NCI-H2029 (cell line): ENCODE results near the gene CEMIP.

Source experiments
- DNase-seq: peaks from one replicate; lab custom pipeline; 2025; lab: John Stamatoyannopoulos, UW

The CEMIP gene

DNA sequence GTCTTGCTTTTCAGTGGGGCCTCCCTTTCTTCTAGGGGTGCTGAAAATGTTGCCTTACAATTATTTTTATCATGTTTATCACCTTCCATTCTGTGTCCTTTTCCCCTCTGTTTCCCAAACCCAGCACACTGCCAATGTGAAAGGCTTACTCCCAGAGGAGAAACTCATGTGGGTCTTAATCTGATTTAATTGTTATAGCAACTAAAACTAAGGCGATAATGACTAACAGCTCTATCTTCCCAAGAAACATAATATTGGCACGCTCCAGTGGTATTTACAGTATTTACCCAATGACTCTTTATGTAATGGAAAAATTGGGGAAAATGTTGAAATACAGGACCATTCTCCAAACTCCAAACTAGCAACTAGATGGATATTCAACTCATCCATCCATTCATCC lies 152.0 kb downstream of the CEMIP start:
- no peak for DNase-seq

GRCh38 chr15:80931721-80932512 lies 152.7 kb downstream of the CEMIP start:
- DNase-seq: no peak

GRCh38 chr15:80932513-80932815 lies 153.3 kb downstream of the CEMIP start:
- DNase-seq: no peak

DNA sequence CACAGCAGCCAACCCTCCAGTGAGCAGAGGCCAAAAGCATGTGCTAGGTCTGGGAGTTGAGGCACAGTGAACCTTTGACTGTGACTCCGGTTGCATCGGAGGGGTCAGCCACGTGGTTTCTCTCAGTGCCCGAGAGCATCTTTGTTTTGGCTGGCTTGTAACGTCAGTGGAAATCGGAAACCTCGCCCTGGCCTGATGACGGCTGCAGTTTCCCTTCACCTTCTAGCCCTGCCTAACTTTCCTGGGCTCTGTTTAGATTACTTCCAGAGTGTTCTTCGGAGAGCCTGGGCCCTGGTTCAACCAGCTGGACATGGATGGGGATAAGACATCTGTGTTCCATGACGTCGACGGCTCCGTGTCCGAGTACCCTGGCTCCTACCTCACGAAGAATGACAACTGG lies 153.8 kb downstream of the CEMIP start:
- no peak for DNase-seq

DNA sequence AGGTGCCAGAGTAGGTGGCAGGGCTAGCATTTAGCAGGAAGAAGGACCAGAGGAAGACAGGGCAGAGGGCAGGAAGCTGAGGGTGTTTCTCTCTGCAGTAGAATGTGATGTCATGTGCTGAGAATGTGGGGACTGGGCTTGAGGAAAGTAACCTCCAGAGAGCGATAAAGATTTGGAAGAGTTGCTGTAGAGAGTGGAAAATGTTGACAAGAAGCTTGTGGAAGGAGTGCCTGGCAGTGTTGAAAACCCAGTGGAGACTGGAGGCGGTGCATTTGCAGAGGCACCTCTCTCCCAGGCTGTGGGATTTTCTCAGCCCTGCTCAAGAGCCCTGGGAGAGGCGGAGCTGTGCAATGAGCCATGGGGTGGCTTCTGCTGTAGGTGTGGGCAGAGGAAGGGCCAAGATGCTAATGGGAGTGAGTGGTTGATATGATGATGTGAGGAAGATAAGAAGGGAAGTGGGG lies 155.6 kb downstream of the CEMIP start:
- no peak for DNase-seq

DNA sequence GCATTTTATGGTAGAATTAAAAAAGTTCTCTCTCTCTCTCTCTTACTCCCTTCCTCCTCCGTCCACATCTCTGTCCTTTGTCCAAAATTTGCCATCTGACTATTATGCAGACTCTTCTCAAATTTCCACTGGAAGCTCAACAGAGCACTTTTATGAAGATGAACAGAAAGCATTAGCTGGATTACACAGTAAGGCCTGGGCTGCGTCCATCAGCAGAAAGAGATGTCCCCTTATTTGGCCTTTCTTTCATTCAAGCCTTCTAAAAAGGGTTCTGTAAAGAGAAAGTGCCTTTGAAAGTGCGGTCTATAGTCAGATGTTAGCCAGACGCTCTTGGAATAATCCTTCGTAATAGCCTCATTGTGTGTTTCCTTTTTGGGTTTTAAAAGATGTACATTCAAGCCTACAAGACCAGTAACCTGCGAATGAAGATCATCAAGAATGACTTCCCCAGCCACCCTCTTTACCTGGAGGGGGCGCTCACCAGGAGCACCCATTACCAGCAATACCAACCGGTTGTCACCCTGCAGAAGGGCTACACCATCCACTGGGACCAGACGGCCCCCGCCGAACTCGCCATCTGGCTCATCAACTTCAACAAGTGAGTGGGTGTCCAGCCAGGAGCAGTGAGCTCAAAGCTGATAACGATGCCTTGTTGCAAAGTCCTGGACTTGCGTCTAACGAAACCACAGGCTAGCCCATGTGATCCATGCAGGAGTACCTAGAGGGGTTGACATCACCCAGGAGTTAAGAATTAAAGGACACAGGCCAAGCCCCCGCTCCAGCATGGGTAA lies 157.3 kb downstream of the CEMIP start:
- DNase-seq: no peak

- no peak for DNase-seq
Observed at GRCh38 chr15:80937718-80938117, 158.5 kb downstream of the CEMIP start.

GRCh38 chr15:80939216-80939615 lies 160.0 kb downstream of the CEMIP start:
- no peak for DNase-seq

DNA sequence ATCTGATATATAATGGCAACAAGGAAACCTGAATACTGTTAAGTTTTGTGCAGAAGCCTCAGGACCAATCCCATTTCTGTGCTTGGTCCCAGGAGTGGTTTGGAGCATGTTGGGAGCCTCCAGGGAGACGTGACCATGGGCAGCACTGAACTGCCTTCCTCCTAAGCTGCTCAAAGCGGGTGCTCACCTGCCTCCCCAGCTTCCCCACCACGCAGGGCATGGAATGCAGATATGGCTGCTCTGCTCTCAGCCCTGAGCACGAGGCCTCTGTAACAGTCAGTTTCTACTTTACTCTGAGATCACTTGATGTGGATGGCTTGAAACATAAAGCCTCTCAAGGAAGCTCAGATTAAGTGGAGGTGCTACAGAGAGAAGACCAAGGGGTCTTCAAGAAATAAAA lies 161.2 kb downstream of the CEMIP start:
- DNase-seq: no peak

DNA sequence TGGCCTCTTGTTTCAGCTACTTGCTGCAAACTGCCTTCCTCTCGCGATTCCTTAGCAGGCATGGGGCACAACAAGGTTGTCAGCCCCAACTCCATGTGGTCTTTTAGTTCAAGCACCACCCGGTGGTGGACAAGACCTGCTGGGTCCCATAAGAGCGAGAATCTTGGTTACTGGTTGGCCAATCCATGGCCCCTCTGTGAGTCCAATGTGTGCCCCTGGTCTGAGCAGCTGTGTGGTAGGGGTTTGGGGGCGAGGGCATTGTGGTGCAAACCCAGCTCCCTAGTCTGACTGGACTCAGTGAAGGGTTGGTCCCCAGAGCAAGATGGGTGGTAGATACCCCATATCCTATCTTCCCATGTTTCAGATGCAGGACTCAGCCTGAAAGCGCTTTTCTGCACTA lies 161.7 kb downstream of the CEMIP start:
- no peak for DNase-seq

GRCh38 chr15:80942266-80942665 lies 163.1 kb downstream of the CEMIP start:
- DNase-seq: no peak

- DNase-seq: no peak
Observed at GRCh38 chr15:80942746-80943565, 163.8 kb downstream of the CEMIP start.

- no peak for DNase-seq
Observed at GRCh38 chr15:80944818-80945217, 165.6 kb downstream of the CEMIP start.

GRCh38 chr15:80945605-80946004 lies 166.4 kb downstream of the CEMIP start:
- DNase-seq: no peak

GRCh38 chr15:80946576-80946975 lies 167.4 kb downstream of the CEMIP start:
- no peak for DNase-seq

DNA sequence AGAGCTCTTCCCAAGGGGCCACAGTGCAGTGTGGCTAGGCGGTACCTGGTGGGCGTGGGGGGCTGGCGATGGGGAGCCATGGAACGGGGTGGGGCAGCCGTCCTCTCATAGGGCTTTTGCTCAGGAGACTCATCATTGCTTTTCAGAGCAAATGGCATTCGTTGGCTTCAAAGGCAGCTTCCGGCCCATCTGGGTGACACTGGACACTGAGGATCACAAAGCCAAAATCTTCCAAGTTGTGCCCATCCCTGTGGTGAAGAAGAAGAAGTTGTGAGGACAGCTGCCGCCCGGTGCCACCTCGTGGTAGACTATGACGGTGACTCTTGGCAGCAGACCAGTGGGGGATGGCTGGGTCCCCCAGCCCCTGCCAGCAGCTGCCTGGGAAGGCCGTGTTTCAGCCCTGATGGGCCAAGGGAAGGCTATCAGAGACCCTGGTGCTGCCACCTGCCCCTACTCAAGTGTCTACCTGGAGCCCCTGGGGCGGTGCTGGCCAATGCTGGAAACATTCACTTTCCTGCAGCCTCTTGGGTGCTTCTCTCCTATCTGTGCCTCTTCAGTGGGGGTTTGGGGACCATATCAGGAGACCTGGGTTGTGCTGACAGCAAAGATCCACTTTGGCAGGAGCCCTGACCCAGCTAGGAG lies 169.6 kb downstream of the CEMIP start:
- no peak for DNase-seq

GRCh38 chr15:80949756-80950155 lies 170.6 kb downstream of the CEMIP start:
- no peak for DNase-seq

DNA sequence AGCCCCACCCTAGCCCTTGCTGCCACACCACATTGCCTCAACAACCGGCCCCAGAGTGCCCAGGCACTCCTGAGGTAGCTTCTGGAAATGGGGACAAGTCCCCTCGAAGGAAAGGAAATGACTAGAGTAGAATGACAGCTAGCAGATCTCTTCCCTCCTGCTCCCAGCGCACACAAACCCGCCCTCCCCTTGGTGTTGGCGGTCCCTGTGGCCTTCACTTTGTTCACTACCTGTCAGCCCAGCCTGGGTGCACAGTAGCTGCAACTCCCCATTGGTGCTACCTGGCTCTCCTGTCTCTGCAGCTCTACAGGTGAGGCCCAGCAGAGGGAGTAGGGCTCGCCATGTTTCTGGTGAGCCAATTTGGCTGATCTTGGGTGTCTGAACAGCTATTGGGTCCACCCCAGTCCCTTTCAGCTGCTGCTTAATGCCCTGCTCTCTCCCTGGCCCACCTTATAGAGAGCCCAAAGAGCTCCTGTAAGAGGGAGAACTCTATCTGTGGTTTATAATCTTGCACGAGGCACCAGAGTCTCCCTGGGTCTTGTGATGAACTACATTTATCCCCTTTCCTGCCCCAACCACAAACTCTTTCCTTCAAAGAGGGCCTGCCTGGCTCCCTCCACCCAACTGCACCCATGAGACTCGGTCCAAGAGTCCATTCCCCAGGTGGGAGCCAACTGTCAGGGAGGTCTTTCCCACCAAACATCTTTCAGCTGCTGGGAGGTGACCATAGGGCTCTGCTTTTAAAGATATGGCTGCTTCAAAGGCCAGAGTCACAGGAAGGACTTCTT lies 171.3 kb downstream of the CEMIP start:
- no peak for DNase-seq

DNA sequence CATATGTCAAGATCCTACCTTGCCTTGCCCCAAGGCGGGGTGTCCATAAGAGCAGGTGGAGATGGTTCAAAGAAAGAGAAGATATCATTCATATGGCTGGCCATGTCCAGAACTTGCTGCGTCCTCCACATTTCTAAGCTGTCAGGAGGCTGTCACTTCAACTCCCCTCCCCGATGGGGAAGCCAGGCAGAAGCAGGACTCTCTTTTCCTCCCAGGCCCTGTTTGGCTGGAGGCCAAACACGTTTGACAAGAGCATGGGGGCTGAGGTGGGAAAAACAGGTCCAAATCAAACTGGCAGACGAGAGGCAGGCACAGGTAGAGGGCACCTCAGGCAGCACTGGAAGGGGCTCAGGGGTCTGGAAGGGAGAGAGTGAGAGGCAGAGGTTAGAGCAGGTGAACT lies 172.8 kb downstream of the CEMIP start:
- DNase-seq: no peak

- no peak for DNase-seq
Observed at GRCh38 chr15:80953001-80953952, 174.1 kb downstream of the CEMIP start.
